ENCODE results near the gene CREB5.

GRCh38 chr7:28649189-28649588, 236.9 kb downstream of the CREB5 start:
- TF ChIP-seq CTCF (conservative IDR thresholded peaks at IDR 0.05; ENCODE audit: low read depth, low read length) = no peak
- TF ChIP-seq EZH2 (IDR thresholded peaks at IDR 0.05; ENCODE audit: low read length, unreplicated experiment) = no peak
- no peak for TF ChIP-seq EZH2phosphoT487 (IDR thresholded peaks at IDR 0.05; ENCODE audit: borderline replicate concordance, low read length)

All from PC-3 (cell line).